Dendritic cell treated with granulocyte-macrophage colony-stimulating factor and Interleukin-4, amounts not matched to agents 40 ng/mL and 50 ng/mL, for 4 days (primary cell): ENCODE data around the gene RAC3.

Experiments
- H3K27ac Mint-ChIP-seq: one replicate; pipeline ENCODE4 v1.8.0; 2022; ENCODE audit warnings: mild to moderate bottlenecking, mixed read lengths
- H3K27me3 Mint-ChIP-seq: one replicate; pipeline ENCODE4 v1.8.0; 2022; ENCODE audit warnings: mild to moderate bottlenecking, mixed read lengths
- H3K36me3 Mint-ChIP-seq: one replicate; pipeline ENCODE4 v1.8.0; 2022; ENCODE audit warnings: low read depth, mixed read lengths
- H3K4me1 Mint-ChIP-seq: one replicate; pipeline ENCODE4 v1.8.0; 2022; ENCODE audit warnings: low read depth, mixed read lengths
- H3K4me3 Mint-ChIP-seq: one replicate; pipeline ENCODE4 v1.8.0; 2022; ENCODE audit warnings: mild to moderate bottlenecking, moderate library complexity, mixed read lengths
- H3K9me3 Mint-ChIP-seq: one replicate; pipeline ENCODE4 v1.8.0; 2022; ENCODE audit warnings: mixed read lengths
- intact Hi-C: fragments of 100-400 bp; cut with micrococcal nuclease; formaldehyde crosslinking; loops from one replicate; pipeline ENCODE4 v1.15.0; 2022

RAC3 gene

DNA sequence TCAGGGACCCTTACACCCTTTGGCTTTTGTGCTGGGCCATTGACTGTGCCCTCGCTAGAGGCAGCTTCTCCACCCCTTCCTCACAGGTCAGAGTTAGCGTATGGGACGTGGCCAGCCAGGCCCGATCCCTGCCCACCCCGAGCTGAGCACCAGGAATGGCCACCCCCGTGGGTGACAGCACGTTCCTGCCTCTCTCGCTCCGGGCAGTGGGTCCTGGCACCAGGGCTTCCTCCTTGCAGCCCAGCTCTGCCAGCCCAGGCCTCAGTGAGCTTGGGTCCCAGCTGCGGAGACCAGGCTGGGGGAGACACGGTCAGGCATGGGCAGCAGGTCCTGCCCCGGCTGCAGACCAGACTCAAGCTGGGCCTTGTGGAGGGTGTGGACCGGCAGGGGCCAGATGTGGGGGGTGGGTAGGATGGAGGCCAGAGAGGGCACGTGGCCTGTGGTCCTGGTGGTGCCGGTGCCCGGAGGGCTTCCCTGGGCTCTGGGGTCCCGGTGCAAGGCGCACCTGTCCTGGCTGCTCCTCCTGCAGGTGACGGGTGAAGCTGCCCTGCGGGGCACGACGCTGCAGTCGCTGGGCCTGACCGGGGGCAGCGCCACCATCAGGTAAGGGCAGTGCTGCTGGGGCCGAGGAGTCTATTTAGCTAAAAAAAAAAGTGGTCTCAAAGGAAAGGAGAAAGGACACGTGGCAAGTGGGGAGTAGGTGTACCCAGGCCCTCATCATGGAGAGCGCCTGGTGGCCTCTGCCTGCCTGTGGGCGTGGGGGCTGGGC, 35.8 kb upstream of the RAC3 start:
- no peaks in the 10 kb centered on the region for H3K27me3 Mint-ChIP-seq
- intact Hi-C loops, result no loop called here
- H3K27ac Mint-ChIP-seq, result no peak overlapping the region
- H3K36me3 Mint-ChIP-seq, result peaks cover 75% of the 10 kb centered on the region
- no peaks in the 10 kb centered on the region for H3K9me3 Mint-ChIP-seq
- peaks cover 11% of the 10 kb centered on the region for H3K4me1 Mint-ChIP-seq
- no peak overlapping the region for H3K4me3 Mint-ChIP-seq

DNA sequence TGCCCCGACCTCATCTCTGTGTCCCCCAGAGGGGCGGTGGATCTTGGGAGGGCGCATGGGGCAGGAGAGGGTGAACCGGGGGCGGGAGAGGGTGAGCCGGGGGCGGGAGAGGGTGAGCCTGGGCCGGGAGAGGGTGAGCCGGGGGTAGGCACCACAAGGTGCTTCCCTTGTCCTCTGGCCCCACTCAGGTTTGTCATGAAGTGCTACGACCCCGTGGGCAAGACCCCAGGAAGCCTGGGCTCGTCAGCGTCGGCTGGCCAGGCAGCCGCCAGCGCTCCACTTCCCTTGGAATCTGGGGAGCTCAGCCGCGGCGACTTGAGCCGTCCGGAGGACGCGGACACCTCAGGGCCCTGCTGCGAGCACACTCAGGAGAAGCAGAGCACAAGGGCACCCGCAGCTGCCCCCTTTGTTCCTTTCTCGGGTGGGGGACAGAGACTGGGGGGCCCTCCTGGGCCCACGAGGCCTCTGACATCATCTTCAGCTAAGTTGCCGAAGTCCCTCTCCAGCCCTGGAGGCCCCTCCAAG, 35.2 kb upstream of the RAC3 start:
- Mint-ChIP-seq H3K4me3 (no peak overlapping the region), H3K4me1 (peaks cover 11% of the 10 kb centered on the region), H3K27me3 (no peaks in the 10 kb centered on the region), H3K36me3 (peaks cover 69% of the 10 kb centered on the region), H3K9me3 (no peaks in the 10 kb centered on the region), H3K27ac (no peak overlapping the region)
- intact Hi-C loops, result no loop called here

DNA sequence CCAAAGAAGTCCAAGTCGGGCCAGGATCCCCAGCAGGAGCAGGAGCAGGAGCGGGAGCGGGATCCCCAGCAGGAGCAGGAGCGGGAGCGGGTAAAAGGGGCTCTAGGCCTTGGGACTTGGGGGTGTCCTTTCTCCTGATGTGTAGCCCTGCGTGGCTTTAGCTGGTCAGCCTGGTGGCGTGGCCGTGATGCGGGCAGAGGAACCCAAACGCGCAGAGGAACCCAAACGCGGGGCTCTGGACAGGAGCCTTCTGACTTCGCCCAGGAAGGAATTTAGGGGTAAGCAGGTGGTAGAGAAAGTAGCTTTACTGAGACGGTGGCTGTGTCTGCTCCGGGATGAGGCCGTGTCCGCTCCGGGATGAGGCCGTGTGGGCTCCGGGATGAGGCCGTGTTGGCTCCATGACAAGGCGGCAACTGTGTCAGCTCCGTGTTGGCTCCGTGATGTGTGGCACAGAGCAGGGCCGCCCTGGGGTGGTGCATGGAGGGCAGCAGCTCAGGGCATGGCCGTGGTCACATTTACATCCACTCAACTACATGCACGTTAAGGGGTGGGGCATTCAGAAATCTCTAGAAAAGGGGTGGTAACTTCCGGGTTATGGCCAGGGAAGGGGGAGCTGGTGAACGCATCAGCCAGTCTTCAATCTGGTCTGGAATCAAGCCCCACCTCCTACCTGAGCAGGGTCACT, 34.6 kb upstream of the RAC3 start:
- Mint-ChIP-seq H3K27me3 (no peaks in the 10 kb centered on the region), H3K4me1 (peaks cover 11% of the 10 kb centered on the region), H3K27ac (no peak overlapping the region), H3K9me3 (no peaks in the 10 kb centered on the region), H3K36me3 (peaks cover 62% of the 10 kb centered on the region), H3K4me3 (no peak overlapping the region)
- intact Hi-C loops, result no loop called here

DNA sequence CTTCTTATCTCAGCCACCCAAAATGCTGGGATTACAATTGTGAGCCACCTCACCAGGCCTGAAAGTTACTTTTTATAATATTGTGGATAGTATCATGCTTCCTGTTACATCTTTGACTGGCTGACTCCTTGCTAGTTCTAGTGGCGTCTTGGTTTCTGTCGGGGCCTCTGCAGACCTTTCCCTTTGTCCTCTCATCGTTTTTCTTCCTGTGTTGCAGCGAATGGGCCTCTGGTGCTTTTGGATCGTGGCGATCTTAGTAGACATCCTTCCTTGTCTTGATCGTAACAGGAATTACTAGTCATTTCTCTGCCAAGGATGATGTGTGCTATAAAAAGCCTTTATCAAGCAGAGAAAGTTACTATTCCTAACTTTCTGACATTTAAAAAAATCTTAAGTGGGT, 33.3 kb upstream of the RAC3 start:
- intact Hi-C loops, result no loop called here
- Mint-ChIP-seq H3K27me3 (no peaks in the 10 kb centered on the region), H3K36me3 (peaks cover 65% of the 10 kb centered on the region), H3K27ac (no peak overlapping the region), H3K4me1 (peaks cover 11% of the 10 kb centered on the region), H3K9me3 (no peaks in the 10 kb centered on the region), H3K4me3 (no peak overlapping the region)

DNA sequence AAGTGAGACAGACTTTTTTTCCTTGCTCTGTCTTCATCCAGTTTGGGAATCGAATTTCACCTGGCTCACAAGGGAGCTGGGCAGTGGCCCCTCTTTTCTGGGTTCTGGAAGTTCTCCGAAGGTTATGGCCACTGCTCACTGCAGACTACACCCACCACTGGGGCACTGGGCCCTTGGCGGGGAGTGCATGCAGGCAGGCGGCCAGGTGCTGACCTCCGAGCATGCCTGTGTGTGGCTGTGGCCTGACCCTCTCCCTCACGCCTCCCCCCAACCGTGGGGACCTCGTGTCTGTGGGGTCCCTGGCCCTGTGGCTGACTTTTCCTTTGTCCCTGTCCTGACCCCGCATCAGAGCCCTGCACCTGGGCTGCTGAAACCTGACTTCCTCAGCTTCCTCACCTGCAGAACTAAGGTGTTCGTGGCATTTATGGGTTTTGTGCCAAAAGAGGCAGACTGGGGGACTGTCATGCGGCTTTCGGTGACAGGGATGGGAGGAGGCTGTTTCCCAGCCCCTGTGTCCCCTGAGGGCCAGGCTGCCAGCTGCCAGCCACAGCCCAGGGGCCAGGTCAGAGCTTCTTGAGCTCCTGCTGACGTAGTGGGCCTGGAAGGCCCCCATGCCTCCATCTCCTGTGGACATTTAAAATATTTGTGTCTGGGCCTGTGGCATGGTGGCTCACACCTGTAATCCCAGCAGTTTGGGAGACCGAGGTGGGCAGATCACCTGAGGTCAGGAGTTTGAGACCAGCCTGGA, 32.6 kb upstream of the RAC3 start:
- no peaks in the 10 kb centered on the region for H3K27me3 Mint-ChIP-seq
- H3K27ac Mint-ChIP-seq, result no peak overlapping the region
- H3K9me3 Mint-ChIP-seq, result no peaks in the 10 kb centered on the region
- intact Hi-C loops, result no loop called here
- H3K4me1 Mint-ChIP-seq, result peaks cover 11% of the 10 kb centered on the region
- H3K4me3 Mint-ChIP-seq, result no peak overlapping the region
- H3K36me3 Mint-ChIP-seq, result peaks cover 64% of the 10 kb centered on the region

DNA sequence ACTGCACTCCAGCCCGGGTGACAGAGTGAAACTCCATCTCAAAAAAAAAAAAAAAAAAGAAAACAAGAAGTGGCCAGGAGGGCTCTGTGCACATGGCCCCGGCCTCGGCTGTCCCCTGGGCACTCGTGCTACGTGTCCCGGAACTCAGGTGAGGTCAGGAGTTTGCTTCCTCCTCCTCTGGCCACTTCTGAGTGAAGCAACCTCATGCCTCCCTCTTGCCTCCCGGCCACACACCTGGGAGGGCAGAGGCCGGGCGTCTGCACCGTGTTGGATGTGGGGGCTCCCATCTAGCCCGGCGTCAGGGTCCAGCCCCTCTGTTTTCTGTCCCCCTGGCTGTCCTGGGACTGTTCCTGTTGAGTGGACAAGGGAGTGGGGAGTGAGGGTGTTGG, 31.9 kb upstream of the RAC3 start:
- Mint-ChIP-seq H3K4me1 (peaks cover 11% of the 10 kb centered on the region), H3K36me3 (peaks cover 61% of the 10 kb centered on the region), H3K4me3 (no peak overlapping the region), H3K9me3 (no peaks in the 10 kb centered on the region), H3K27ac (peak overlapping the region; percentile 26), H3K27me3 (no peaks in the 10 kb centered on the region)
- intact Hi-C loops, result no loop called here

DNA sequence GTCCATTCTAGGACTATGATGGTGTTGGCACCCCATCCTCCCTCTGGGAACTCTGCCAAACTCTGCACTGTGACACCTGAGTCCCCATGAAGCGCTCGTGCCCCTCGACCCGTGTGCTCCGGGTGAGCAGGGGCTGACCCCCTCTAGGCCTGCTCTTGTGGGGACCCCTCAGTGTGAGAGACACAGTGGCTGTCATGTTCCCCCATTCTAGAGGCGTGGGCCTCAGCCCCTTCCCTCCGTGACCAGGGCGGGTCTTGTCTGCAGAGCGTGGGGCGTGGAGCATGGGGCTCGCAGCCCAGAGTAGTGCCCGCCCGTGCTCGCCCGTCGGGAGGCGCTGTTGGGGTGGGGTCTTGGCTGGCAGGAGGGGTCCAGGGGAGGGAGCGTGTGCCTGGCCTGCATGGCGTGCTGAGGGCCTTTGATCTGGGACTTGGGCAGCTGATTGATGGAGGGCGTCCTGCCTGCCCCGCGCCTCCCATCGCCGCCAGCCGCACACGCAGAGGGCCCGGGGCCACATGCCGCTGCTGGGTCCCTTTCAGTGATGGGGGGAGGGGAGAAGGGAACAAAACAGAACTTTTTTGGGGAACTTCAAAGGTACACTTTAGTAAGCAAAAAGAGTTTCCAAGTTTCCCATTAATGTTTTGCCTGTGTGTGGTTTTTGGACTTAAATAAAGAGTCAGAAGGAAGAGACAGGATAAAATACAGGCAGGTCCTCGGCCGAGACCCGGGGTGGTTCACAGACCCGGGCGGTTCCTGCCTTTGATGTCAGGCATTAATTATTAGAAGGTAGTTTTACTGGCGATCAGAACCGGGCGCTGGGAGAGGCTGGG, 31.3 kb upstream of the RAC3 start:
- H3K36me3 Mint-ChIP-seq, result peaks cover 61% of the 10 kb centered on the region
- no peaks in the 10 kb centered on the region for H3K27me3 Mint-ChIP-seq
- H3K27ac Mint-ChIP-seq, result peak overlapping the region; percentile 26
- H3K9me3 Mint-ChIP-seq, result no peaks in the 10 kb centered on the region
- no peak overlapping the region for H3K4me3 Mint-ChIP-seq
- peaks cover 11% of the 10 kb centered on the region for H3K4me1 Mint-ChIP-seq
- intact Hi-C loops, result no loop called here

DNA sequence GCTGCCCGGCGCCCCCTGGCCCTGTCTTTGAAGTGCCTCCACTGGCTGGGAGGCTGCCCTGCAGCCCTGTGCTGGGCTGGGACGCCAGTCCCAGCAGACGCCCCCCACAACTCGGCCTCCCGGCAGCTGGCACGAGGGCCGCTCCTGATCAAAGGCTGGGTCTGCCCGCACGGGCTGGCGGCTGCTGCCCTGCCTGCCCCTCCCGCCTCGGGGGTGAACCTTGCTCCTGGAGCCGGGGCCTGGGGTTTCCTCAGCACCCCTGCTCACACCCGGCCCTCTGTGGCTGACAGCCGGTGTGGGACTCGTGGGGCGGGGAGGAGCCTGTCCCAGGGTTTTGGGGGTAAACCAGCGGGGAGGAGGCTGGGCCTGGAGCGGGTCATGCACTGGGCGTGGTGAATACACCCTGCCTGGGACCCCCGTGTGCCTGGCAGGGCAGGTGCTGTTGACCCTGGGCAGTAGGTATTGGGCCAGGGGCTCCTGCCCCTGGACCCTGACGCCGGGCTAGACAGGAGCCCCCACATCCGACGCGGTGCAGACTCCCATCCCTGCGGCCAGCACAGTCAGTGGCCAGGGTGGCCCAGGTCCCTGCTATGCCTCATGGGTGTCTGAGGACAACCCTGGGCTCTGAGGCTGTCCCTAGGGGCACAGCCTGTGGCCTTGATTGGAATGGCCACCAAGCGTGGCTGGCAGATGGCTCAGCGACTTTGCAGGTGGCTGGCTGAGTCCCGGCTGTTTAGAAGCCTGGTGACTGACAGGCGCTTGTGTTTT, 30.5 kb upstream of the RAC3 start:
- Mint-ChIP-seq H3K9me3 (no peaks in the 10 kb centered on the region), H3K27me3 (no peaks in the 10 kb centered on the region), H3K36me3 (peaks cover 58% of the 10 kb centered on the region), H3K27ac (peak overlapping the region; percentile 26), H3K4me1 (peaks cover 11% of the 10 kb centered on the region), H3K4me3 (no peak overlapping the region)
- intact Hi-C loops, result no loop called here

DNA sequence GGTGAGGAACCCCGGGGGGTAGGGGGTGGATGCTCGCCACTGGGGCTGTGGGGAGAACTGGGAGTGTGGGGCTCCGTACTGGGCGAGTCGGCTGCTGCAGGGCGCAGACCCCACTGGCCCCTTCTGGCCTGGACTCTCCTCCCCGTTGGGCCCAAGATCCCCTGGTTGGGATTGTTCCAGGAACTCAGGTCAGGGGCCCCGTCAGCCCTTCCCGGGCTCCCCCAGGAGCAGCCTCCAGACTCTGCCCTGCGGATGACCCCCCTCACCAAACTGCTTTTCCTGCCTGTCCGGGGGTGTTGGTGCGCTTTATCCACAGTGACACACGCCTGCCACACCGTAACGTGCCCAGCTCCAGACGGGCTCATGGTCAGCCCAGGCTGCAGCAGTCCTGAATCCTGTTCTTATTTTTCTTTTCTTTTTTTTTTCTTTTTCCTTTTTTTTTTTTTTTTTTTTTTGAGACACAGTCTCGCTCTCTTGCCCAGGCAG, 29.9 kb upstream of the RAC3 start:
- Mint-ChIP-seq H3K27ac (no peak overlapping the region), H3K36me3 (peaks cover 58% of the 10 kb centered on the region), H3K9me3 (no peaks in the 10 kb centered on the region), H3K4me3 (no peak overlapping the region), H3K4me1 (peaks cover 11% of the 10 kb centered on the region), H3K27me3 (no peaks in the 10 kb centered on the region)
- intact Hi-C loops, result no loop called here

DNA sequence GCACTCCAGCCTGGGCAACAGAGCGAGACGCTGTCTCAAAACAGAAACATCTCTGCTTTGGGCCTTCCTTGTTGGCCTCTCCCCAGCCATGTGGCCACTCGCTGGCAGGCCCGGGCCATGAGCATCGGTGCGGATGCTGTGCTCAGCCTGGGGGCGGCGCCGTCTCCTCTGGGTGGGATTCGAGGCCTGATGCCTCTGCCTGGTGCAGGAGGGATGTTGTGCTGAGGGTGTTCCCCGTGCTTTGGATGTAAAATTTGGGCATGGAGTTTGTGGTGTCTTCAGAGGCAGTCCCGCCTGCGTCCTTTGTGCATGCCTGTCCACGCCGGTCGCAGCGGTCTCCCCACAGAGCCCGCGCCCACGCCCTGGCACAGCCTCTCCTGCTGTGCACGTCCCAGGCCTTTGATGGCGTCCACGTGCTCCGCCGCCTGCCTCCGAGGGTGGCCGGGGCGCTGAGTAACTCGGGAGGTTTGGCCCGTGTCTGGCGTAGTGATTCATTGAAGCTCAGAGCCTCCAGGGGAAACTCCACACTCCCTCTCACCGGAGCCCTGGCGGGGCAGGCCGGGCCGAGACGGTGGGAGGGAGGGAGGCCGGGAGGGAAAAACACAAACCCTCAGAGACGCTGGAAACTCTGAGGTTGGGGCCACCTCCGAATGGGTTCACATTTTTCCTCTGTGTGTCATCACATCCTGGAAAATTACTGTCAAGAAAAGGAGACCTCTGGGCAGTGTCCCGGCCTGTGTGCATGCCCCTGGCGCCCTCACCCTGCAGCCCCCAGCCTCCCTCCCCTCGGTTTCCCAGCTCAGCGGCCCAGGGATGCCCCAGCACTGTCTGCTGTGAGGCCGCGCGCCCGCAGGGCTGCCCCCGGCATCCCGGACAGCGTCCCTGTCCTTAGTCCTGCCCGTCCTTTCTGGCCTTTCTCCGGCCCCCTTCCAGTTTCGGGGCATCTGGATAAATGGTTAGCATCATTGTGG, 27.8 kb upstream of the RAC3 start:
- Mint-ChIP-seq H3K36me3 (peaks cover 52% of the 10 kb centered on the region), H3K27me3 (no peaks in the 10 kb centered on the region), H3K4me1 (peaks cover 11% of the 10 kb centered on the region), H3K27ac (no peak overlapping the region), H3K4me3 (no peak overlapping the region), H3K9me3 (no peaks in the 10 kb centered on the region)
- intact Hi-C loops, result no loop called here

DNA sequence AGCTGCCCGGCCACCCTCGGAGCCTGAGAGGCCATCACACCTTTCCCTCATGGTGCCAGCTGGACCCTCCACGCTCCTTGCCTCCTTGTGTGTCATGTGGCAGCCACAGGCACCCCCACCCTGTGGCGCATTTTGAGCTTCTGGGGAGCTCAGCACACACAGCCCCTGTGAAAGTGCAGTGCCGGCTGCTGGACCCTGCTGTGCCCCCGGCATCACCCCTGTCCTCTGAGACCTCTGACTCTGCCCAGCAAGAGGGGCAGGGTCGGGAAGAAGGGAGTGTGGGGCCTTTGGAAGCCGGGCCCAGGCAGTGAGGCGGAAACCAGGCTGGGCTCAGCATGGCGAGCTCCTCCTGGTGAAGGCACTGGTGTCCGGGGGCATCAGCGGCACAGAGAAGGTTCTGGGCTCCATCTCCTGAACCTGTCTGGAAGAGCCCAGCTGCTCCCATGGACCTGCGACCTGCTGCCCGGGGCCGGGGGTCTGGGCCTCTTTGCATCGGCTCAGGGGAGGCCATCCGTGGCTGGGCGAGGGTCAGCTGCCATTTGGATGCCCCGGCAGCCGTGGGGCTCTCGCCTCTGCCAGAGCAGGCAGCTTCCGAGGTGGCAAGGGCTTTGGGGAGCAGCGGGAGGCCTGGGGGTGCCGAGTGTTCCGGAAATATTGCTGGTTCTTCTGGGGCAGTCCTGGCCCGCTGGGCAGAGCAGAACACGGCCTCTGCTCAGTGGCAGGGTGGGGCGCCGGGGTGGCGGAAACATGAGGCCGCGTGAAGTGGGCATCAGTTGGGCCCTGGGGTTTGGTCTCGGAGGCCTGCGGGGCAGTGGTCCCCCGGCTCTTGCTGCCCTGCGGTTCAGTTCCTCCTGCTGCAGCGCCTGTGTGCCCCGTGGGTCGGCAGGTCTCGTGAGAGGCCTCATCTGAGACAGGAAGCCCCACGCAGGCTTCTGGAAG, 26.7 kb upstream of the RAC3 start:
- H3K4me1 Mint-ChIP-seq, result peaks cover 8% of the 10 kb centered on the region
- no peak overlapping the region for H3K27ac Mint-ChIP-seq
- no peak overlapping the region for H3K4me3 Mint-ChIP-seq
- intact Hi-C loops, result no loop called here
- H3K27me3 Mint-ChIP-seq, result no peaks in the 10 kb centered on the region
- no peaks in the 10 kb centered on the region for H3K9me3 Mint-ChIP-seq
- peaks cover 53% of the 10 kb centered on the region for H3K36me3 Mint-ChIP-seq
